ENCODE results near the gene MAVS.

- TF ChIP-seq CTCF (IDR thresholded peaks at IDR 0.05; ENCODE audit: extremely low read depth in 1 of 2, insufficient read depth in 1 of 2, low read depth in 1 of 2, low read length in 2 of 2), result no peak
- no peak for TF ChIP-seq MAX (IDR thresholded peaks at IDR 0.05; ENCODE audit: insufficient read depth, insufficient read length)
- TF ChIP-seq POLR2AphosphoS5 (IDR thresholded peaks at IDR 0.05; ENCODE audit: insufficient read depth, low read depth, low read length), result no peak
- TF ChIP-seq POLR2A (IDR thresholded peaks at IDR 0.05; ENCODE audit: low read depth, low read length), result no peak
- TF ChIP-seq GATA2 (IDR thresholded peaks at IDR 0.05; ENCODE audit: insufficient read depth, insufficient read length, low read depth, low read length), result no peak
- no peak for TF ChIP-seq JUN (IDR thresholded peaks at IDR 0.05; ENCODE audit: borderline replicate concordance, insufficient read depth, insufficient read length, low read depth)
- no peak for TF ChIP-seq EZH2 (IDR thresholded peaks at IDR 0.05; ENCODE audit: borderline replicate concordance, low read depth, low read length, severe bottlenecking)
- TF ChIP-seq MYC (IDR thresholded peaks at IDR 0.05; ENCODE audit: low read depth, low read length), result no peak
These were observed 43.3 kb upstream of the MAVS start for GRCh38 chr20:3803289-3803688.
